Heart right ventricle (tissue), 16 donors: ENCODE results near the gene CEP72. TPM values are rescaled to one million over a fixed set of nuclear protein-coding genes. Genes with fewer than 3 reads are reported as not detected.
"Not testable (repeated sequence)": the region's sequence is repeated elsewhere in the genome, so short reads cannot be mapped to it uniquely, and the experiment has no call there.

Experiments
- ATAC-seq, 8 donors: fragments of 200-7000 bp; cut with Tn5 transposase; one replicate each; pipeline ENCODE4 v1.9.1; 2020; ENCODE audit warnings: mild to moderate bottlenecking in 8 of 8, moderate library complexity in 8 of 8, moderate number of reproducible peaks in 1 of 8
- DNase-seq, 2 donors: peaks; one replicate each; pipeline ENCODE4 v3.0.0-alpha.2; 2020
- H3K27ac ChIP-seq, 10 donors: fragments of 200-600 bp; sonication (generic) in 2 of 10; one replicate each; pipeline versions ENCODE4 v1.5.0 to v1.8.0; 2020 to 2022; ENCODE audit warnings: mild to moderate bottlenecking in 3 of 10
- H3K27me3 ChIP-seq, 7 donors: fragments of 200-600 bp; one replicate each; pipeline ENCODE4 v1.8.0; 2021 to 2022; ENCODE audit warnings: mild to moderate bottlenecking in 2 of 7
- H3K36me3 ChIP-seq, 9 donors: fragments of 200-600 bp; sonication (generic) in 1 of 9; one replicate each; pipeline versions ENCODE4 v1.5.0 to v1.8.0; 2020 to 2022; ENCODE audit warnings: mild to moderate bottlenecking in 2 of 9
- H3K4me1 ChIP-seq, 9 donors: fragments of 200-600 bp; sonication (generic) in 1 of 9; one replicate each; pipeline versions ENCODE4 v1.5.0 to v1.8.0; 2020 to 2022; ENCODE audit warnings: mild to moderate bottlenecking in 4 of 9
- H3K4me3 ChIP-seq, 10 donors: fragments of 200-600 bp; sonication (generic) in 2 of 10; one replicate each; pipeline versions ENCODE4 v1.5.0 to v1.8.0; 2020 to 2022; ENCODE audit warnings: mild to moderate bottlenecking in 7 of 10, moderate library complexity in 2 of 10
- H3K9me3 ChIP-seq, 11 donors: fragments of 200-600 bp in 10 of 11; sonication (generic) in 2 of 11; one replicate each; pipeline versions ENCODE4 v1.5.0 to v1.8.0; 2013 to 2022; ENCODE audit warnings: mild to moderate bottlenecking in 2 of 11, control low read depth in 1 of 11, moderate library complexity in 1 of 11
- WGBS, 2 donors: extraction: QIAGEN DNeasy Blood & Tissue Kit; methylation state at CpG; one replicate each; pipeline ENCODE4 v1.1.7; 2013; ENCODE audit warnings: inconsistent platforms in 1 of 2; 5-methylcytosine and 5-hydroxymethylcytosine counted together
- intact Hi-C, 10 donors: fragments of 100-400 bp; cut with DNase I; formaldehyde crosslinking; loops; one replicate each; pipeline versions ENCODE4 v1.11.1 to v1.14.2; 2022
- polyA plus RNA-seq, 2 donors: library from polyadenylated mRNA; stranded (reverse); fragments of 200-250 nt; gene quantifications; one replicate each; pipeline ENCODE4 v1.2.3, GENCODE V29; 2013
- total RNA-seq, 10 donors: library from RNA; stranded (reverse); fragmentation: NEBNext Ultra II Directional in 3 of 10; extraction: Animal tissue kit (Norgen Biotek cat#: 25700) in 3 of 10; gene quantifications; one replicate each; pipeline versions ENCODE4 v1.2.1 to v1.2.4, GENCODE V29; 2021 to 2023
- TF ChIP-seq, protein P1 (sequence below), 9 donors: fragments of 200-600 bp; sonication (generic) in 2 of 9; IDR thresholded peaks; one replicate each; pipeline versions ENCODE4 v1.5.0 to v1.8.0; 2021 to 2022; ENCODE audit warnings: antibody characterized with exemption in 9 of 9, mild to moderate bottlenecking in 5 of 9, moderate library complexity in 1 of 9
- donor health status: Arrhythmogenic right ventricular cardiomyopathy.
- donor health status: ischemic (EF 13 %, LVEDD 7.1; RV severe dilation, severe dysfunction).
- donor health status: healthy with polysubstance abuse.
- donor health status: DM: no; HTN: yes; CAD: no.
- donor health status: DM: no; HTN: no; CAD: no.
- donor health status: ischemic (EF 25% LVEDD 6.9; RV normal size, moderate dysfunction).
- donor health status: ischemic (EF 25% LVEDD 5.7; RV mildly dilated, moderate dysfunction).
- donor health status: healthy.
- donor health status: DM: yes; HTN: yes; CAD: no.
- donor health status: Ischemic cardiomyopathy.
- donor health status: ischemic (EF 35%, LVEDD 5.7; RV mildly dilated, moderate dysfunction).
- donor health status: nonischemic (EF 11% LVEDD 7.7; RV severe dilation, severe dysfunction).
- donor health status: DM: yes; HTN: yes; CAD: no.
- donor health status: PGD.
- donor health status: ischemic (EF 29% LVEDD 5.4; RV normal size, mild dysfunction).
- donor health status: nonischemic (EF 23%, LVEDD 6.1; RV moderate dilation, normal function).

The CEP72 gene
- total and polyA plus RNA-seq, 12 donors = 0.66 to 2.4 (median 1.4) TPM

DNA sequence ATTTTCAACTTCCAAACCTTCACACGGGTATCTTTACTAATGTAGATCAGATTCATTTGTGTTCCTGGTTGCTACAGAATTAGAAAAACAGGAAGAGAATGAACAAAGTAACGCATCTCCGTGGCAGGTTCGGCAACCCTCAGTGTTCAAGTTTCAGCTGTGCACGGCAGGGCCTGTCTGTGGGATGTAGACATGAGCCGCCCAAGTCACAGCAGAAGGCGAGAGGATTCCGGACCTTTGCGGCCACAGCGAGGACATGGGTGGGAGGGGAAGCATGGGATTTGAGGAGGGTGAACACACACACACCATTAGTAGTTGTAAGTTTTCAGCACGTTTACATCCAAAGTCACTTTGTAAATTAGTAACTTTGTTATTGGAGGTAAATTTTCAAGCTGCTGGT lies 31.7 kb upstream of the CEP72 start:
- H3K9me3 ChIP-seq = peaks cover 0 to 35% (median 18%) of the 10 kb centered on the region in 11 donors
- peaks cover 0 to 57% (median 44%) of the 10 kb centered on the region in 7 donors for H3K27me3 ChIP-seq
- H3K27ac ChIP-seq = no peak overlapping the region
- no peaks in the 10 kb centered on the region for H3K36me3 ChIP-seq
- WGBS, 2 donors = 52 to 55% methylated on average over 11 of the region's 11 CpGs
- intact Hi-C loops = no loop called here
- TF ChIP-seq, protein P1, sequence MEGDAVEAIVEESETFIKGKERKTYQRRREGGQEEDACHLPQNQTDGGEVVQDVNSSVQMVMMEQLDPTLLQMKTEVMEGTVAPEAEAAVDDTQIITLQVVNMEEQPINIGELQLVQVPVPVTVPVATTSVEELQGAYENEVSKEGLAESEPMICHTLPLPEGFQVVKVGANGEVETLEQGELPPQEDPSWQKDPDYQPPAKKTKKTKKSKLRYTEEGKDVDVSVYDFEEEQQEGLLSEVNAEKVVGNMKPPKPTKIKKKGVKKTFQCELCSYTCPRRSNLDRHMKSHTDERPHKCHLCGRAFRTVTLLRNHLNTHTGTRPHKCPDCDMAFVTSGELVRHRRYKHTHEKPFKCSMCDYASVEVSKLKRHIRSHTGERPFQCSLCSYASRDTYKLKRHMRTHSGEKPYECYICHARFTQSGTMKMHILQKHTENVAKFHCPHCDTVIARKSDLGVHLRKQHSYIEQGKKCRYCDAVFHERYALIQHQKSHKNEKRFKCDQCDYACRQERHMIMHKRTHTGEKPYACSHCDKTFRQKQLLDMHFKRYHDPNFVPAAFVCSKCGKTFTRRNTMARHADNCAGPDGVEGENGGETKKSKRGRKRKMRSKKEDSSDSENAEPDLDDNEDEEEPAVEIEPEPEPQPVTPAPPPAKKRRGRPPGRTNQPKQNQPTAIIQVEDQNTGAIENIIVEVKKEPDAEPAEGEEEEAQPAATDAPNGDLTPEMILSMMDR (IDR thresholded peaks at IDR 0.05) = no peak
- ATAC-seq (no peak), DNase-seq (no peak)
- H3K4me1 ChIP-seq = no peaks in the 10 kb centered on the region
- H3K4me3 ChIP-seq = no peak overlapping the region

DNA sequence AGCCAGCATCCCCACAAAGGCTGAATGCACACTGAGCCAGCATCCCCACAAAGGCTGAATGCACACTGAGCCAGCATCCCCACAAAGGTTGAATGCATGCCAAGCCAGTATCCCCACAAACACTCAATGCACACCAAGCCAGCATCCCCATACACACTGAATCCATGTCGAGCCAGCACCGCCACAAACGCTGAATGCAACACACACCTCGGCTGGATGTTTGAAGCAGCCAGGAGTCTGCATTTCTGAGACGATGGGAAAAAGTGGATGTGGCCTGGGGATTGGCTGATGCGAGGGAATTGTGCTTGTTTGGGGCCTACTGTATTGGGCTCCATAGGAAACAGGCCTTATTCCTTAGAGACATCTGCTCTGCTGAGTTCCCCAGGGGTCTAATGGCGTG lies 30.9 kb upstream of the CEP72 start:
- H3K27me3 ChIP-seq = peaks cover 0 to 52% (median 44%) of the 10 kb centered on the region in 7 donors
- 75 to 76% methylated on average over 7 of the region's 7 CpGs for WGBS, 2 donors
- intact Hi-C loops = no loop called here
- no peak for ATAC-seq
- no peak overlapping the region for H3K27ac ChIP-seq
- H3K4me1 ChIP-seq = no peaks in the 10 kb centered on the region
- no peaks in the 10 kb centered on the region for H3K36me3 ChIP-seq
- TF ChIP-seq, protein P1 (IDR thresholded peaks at IDR 0.05) = no peak
- no peak for DNase-seq
- peaks cover 0 to 26% (median 12%) of the 10 kb centered on the region in 11 donors for H3K9me3 ChIP-seq
- no peak overlapping the region for H3K4me3 ChIP-seq

DNA sequence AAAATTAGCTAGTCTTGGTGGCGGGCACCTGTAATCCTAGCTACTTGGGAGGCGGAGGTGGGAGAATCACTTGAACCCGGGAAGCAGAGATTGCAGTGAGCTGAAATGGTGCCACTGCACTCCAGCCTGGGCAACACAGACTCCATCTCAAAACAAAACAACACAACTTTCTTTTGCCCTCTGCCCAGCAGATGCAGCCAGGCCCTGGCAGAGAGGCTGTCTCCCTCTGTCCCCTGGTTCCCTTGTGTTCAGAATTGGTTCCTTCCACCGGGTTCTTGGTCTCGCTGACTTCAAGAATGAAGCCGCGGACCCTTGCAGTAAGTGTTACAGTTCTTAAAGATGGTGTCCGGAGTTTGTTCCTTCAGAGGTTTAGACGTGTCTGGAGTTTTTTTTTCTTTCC lies 30.2 kb upstream of the CEP72 start:
- no peak for DNase-seq
- peaks cover 0 to 20% (median 8%) of the 10 kb centered on the region in 11 donors for H3K9me3 ChIP-seq
- 88 to 90% methylated on average over 9 of the region's 9 CpGs for WGBS, 2 donors
- intact Hi-C loops = no loop called here
- no peaks in the 10 kb centered on the region for H3K36me3 ChIP-seq
- no peak for ATAC-seq
- TF ChIP-seq, protein P1 (IDR thresholded peaks at IDR 0.05) = no peak
- H3K4me3 ChIP-seq = no peak overlapping the region
- peaks cover 0 to 58% (median 44%) of the 10 kb centered on the region in 7 donors for H3K27me3 ChIP-seq
- no peak overlapping the region for H3K27ac ChIP-seq
- H3K4me1 ChIP-seq = no peaks in the 10 kb centered on the region

DNA sequence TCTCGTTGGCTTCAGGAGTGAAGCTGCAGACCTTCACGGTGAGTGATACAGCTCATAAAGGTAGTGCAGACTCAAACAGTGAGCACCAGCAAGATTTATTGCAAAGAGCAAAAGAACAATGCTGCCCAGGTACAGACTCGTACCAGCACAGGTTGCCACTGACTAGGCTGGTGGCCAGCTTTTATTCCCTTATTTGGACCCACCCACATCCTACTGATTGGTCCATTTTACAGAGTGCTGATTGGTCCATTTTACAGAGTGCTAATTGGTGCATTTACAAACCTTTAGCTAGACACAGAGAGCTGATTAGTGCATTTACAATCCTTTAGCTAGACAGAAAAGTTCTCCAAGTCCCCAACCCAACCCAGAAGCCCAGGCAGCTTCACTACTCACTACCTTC lies 29.7 kb upstream of the CEP72 start:
- intact Hi-C loops, DNase-seq, H3K36me3 ChIP-seq, H3K27ac ChIP-seq, H3K4me3 ChIP-seq, ATAC-seq, H3K4me1 ChIP-seq: not testable (repeated sequence)
- Histone ChIP-seq H3K9me3 (peaks cover 0 to 14% (median 3%) of the 10 kb centered on the region in 11 donors), H3K27me3 (peaks cover 0 to 62% (median 46%) of the 10 kb centered on the region in 7 donors)
- WGBS, 2 donors = 85 to 88% methylated on average over 3 of the region's 3 CpGs

DNA sequence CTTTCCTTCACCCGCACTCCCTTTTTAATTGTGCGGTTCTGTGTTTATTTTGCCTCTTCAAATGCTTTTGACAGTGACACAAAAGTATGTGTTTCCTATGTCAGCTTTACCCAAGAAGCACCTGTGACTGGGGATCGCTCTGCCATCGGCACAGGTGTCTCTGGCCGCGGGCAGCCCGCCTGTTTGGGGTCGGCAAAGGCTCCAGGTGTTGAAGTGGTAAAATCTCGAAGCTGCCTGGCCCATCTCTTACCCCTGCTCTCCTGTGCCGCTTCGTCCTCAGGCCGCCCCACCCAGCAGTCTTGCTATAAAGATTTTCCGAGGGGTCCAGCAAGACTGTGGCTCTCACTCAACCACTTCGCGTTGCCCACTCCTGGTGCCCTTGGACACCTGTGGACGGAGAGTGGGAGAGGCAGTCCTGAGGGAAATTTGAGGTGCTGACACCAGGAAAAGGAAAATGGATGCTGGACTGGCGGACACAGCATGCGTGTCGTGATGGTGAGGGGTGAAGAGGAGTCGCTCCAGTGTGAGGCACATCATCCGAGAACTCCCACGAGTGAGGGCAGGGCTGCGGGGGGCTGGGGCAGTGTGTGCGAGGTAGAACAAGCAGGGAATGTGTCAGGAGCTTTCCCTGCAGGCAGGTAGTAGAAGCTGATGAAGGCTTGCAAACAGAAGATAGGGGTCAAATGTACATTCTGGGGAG lies 29.1 kb upstream of the CEP72 start:
- H3K4me3 ChIP-seq = no peak overlapping the region
- intact Hi-C loops = no loop called here

More for the DNA sequence above, 29.1 kb upstream of the CEP72 start:
- no peak overlapping the region for H3K27ac ChIP-seq
- DNase-seq (no peak), ATAC-seq (no peak)
- H3K4me1 ChIP-seq = no peaks in the 10 kb centered on the region
- peaks cover 0 to 8% (median 0%) of the 10 kb centered on the region in 11 donors for H3K9me3 ChIP-seq
- TF ChIP-seq, protein P1 (IDR thresholded peaks at IDR 0.05) = no peak
- H3K36me3 ChIP-seq = no peaks in the 10 kb centered on the region
- 89 to 91% methylated on average over 24 of the region's 24 CpGs for WGBS, 2 donors
- peaks cover 0 to 62% (median 48%) of the 10 kb centered on the region in 7 donors for H3K27me3 ChIP-seq
